Measurements from ENCODE around the gene FAM169A. TPM values are rescaled to one million over a fixed set of nuclear protein-coding genes. Genes with fewer than 3 reads are reported as not detected.
"Not testable (repeated sequence)": the region's sequence is repeated elsewhere in the genome, so short reads cannot be mapped to it uniquely, and the experiment has no call there.

The FAM169A gene
- total RNA-seq, 1 donor from 2014 or later, result 11.4 TPM

GRCh38 chr5:74829413-74829812 is 36.8 kb downstream of the FAM169A start:
- intact Hi-C loops (cut with DNase I), result no loop called here
- no peak for DNase-seq (ENCODE audit: low spot score)
- ATAC-seq, result no peak

- ATAC-seq, result no peak
- intact Hi-C loops (cut with DNase I), result no loop called here
- no peak for DNase-seq (ENCODE audit: low spot score)
Measured at GRCh38 chr5:74822288-74822687, 43.9 kb downstream of the FAM169A start.

GRCh38 chr5:74816875-74817274 is 49.3 kb downstream of the FAM169A start:
- intact Hi-C loops (cut with DNase I), result no loop called here
- no peak for ATAC-seq

GRCh38 chr5:74810915-74811314 is 55.3 kb downstream of the FAM169A start:
- ATAC-seq (no peak), DNase-seq (ENCODE audit: low spot score) (no peak)
- intact Hi-C loops (cut with DNase I), result no loop called here

More at GRCh38 chr5:74816875-74817274, 49.3 kb downstream of the FAM169A start:
- no peak for DNase-seq (ENCODE audit: low spot score)

- no peak for ATAC-seq
- intact Hi-C loops (cut with DNase I), result no loop called here
- DNase-seq (ENCODE audit: low spot score), result no peak
Measured at GRCh38 chr5:74801941-74802340, 64.2 kb downstream of the FAM169A start.

GRCh38 chr5:74801197-74801596 is 65.0 kb downstream of the FAM169A start:
- intact Hi-C loops (cut with DNase I), result no loop called here
- ATAC-seq, result no peak
- DNase-seq (ENCODE audit: low spot score), result no peak

- intact Hi-C loops (cut with DNase I), result no loop called here
- ATAC-seq, result peak; percentile 13
- DNase-seq (ENCODE audit: low spot score), result no peak
Measured at GRCh38 chr5:74798977-74799911, 66.9 kb downstream of the FAM169A start.

- ATAC-seq; DNase-seq (ENCODE audit: low spot score); intact Hi-C loops (cut with DNase I): not testable (repeated sequence)
Measured at GRCh38 chr5:74791669-74792068, 74.5 kb downstream of the FAM169A start.

GRCh38 chr5:74787424-74787823 is 78.8 kb downstream of the FAM169A start:
- intact Hi-C loops (cut with DNase I), result no loop called here
- DNase-seq (ENCODE audit: low spot score) (no peak), ATAC-seq (no peak)

- no peak for ATAC-seq
Measured at GRCh38 chr5:74786851-74787250, 79.3 kb downstream of the FAM169A start.

GRCh38 chr5:74778609-74779008 is 87.6 kb downstream of the FAM169A start:
- intact Hi-C loops (cut with DNase I), result no loop called here
- ATAC-seq (no peak), DNase-seq (ENCODE audit: low spot score) (no peak)

More at GRCh38 chr5:74786851-74787250, 79.3 kb downstream of the FAM169A start:
- no peak for DNase-seq (ENCODE audit: low spot score)
- intact Hi-C loops (cut with DNase I), result no loop called here

- DNase-seq (ENCODE audit: low spot score), result no peak
- no peak for ATAC-seq
- intact Hi-C loops (cut with DNase I), result no loop called here
Measured at GRCh38 chr5:74772359-74772758, 93.8 kb downstream of the FAM169A start.

- no peak for DNase-seq (ENCODE audit: low spot score)
- intact Hi-C loops (cut with DNase I), result no loop called here
- ATAC-seq, result no peak
Measured at GRCh38 chr5:74767579-74767913, 98.6 kb downstream of the FAM169A start.

GRCh38 chr5:74766849-74767578 is 99.2 kb downstream of the FAM169A start, which contains the start of the genes GFM2 and NSA2:
GFM2 (minus strand) TSS chr5:74767117; CDS start chr5:74763742, 3,375 bp downstream.
NSA2 (plus strand) TSS chr5:74767249; CDS start chr5:74767361, 112 bp downstream.
- ATAC-seq (peak; percentile 99), DNase-seq (ENCODE audit: low spot score) (peak; percentile 95)
- intact Hi-C loops (cut with DNase I), result no loop called here

- DNase-seq (ENCODE audit: low spot score) (no peak), ATAC-seq (peak; percentile 56)
- intact Hi-C loops (cut with DNase I), result no loop called here
Measured at GRCh38 chr5:74766418-74766848, 99.8 kb downstream of the FAM169A start.

- DNase-seq (ENCODE audit: low spot score) (no peak), ATAC-seq (no peak)
- intact Hi-C loops (cut with DNase I), result no loop called here
Measured at GRCh38 chr5:74765929-74766328, 100.3 kb downstream of the FAM169A start.

- ATAC-seq (no peak), DNase-seq (ENCODE audit: low spot score) (no peak)
- intact Hi-C loops (cut with DNase I), result no loop called here
Measured at GRCh38 chr5:74765201-74765600, 101.0 kb downstream of the FAM169A start.

GRCh38 chr5:74763504-74763903 is 102.7 kb downstream of the FAM169A start:
- DNase-seq (ENCODE audit: low spot score), result no peak
- intact Hi-C loops (cut with DNase I), result no loop called here
- no peak for ATAC-seq

GRCh38 chr5:74762599-74762998 is 103.6 kb downstream of the FAM169A start:
- intact Hi-C loops (cut with DNase I), result no loop called here
- DNase-seq (ENCODE audit: low spot score) (no peak), ATAC-seq (no peak)

GRCh38 chr5:74761241-74761640 is 104.9 kb downstream of the FAM169A start:
- intact Hi-C loops (cut with DNase I), result no loop called here
- DNase-seq (ENCODE audit: low spot score) (no peak), ATAC-seq (no peak)
